Astrocyte of the spinal cord (primary cell): ENCODE data around the gene NES.

Source experiments
- DNase-seq: peaks from one replicate; pipeline ENCODE4 v3.0.0; 2011; ENCODE audit warnings: low read depth, low spot score
- H3K4me3 ChIP-seq: 2 replicates; pipeline ENCODE4 v1.5.1; 2011; ENCODE audit warnings: low read depth, mild to moderate bottlenecking, low read length, moderate library complexity
- in situ Hi-C: cut with HindIII; loops from 2 replicates; pipeline ENCODE4 v1.10.0; 2017; ENCODE audit warnings: low sequenced_read_pairs
- TF ChIP-seq, protein P1 (sequence below): IDR thresholded peaks from 2 replicates; pipeline ENCODE4 v1.5.1; 2012; ENCODE audit warnings: low read depth, mild to moderate bottlenecking, low read length, inconsistent platforms

NES gene

DNA sequence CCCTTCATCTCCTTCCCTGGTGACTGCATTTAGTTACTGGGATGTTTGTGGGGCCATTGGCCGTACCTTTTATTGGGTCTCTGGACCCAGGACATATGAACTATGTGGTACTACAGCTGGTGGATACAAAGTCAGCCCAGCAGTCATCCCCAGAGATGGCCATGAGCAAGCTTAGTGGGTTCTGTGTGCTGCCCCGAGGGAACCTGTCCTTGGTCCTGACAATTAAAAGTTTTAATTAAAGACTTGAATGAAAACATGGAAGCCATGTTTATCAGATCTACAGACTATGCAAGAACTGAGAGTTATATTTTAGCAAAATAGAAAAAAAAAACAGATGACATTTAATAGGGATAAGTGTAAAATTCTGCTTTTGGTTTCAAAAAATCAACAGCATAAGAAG lies 2.8 kb upstream of the NES start:
- in situ Hi-C loops = no loop called here
- TF ChIP-seq, protein P1, sequence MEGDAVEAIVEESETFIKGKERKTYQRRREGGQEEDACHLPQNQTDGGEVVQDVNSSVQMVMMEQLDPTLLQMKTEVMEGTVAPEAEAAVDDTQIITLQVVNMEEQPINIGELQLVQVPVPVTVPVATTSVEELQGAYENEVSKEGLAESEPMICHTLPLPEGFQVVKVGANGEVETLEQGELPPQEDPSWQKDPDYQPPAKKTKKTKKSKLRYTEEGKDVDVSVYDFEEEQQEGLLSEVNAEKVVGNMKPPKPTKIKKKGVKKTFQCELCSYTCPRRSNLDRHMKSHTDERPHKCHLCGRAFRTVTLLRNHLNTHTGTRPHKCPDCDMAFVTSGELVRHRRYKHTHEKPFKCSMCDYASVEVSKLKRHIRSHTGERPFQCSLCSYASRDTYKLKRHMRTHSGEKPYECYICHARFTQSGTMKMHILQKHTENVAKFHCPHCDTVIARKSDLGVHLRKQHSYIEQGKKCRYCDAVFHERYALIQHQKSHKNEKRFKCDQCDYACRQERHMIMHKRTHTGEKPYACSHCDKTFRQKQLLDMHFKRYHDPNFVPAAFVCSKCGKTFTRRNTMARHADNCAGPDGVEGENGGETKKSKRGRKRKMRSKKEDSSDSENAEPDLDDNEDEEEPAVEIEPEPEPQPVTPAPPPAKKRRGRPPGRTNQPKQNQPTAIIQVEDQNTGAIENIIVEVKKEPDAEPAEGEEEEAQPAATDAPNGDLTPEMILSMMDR = no peak
- no peak for DNase-seq
- H3K4me3 ChIP-seq = no peak overlapping the region

DNA sequence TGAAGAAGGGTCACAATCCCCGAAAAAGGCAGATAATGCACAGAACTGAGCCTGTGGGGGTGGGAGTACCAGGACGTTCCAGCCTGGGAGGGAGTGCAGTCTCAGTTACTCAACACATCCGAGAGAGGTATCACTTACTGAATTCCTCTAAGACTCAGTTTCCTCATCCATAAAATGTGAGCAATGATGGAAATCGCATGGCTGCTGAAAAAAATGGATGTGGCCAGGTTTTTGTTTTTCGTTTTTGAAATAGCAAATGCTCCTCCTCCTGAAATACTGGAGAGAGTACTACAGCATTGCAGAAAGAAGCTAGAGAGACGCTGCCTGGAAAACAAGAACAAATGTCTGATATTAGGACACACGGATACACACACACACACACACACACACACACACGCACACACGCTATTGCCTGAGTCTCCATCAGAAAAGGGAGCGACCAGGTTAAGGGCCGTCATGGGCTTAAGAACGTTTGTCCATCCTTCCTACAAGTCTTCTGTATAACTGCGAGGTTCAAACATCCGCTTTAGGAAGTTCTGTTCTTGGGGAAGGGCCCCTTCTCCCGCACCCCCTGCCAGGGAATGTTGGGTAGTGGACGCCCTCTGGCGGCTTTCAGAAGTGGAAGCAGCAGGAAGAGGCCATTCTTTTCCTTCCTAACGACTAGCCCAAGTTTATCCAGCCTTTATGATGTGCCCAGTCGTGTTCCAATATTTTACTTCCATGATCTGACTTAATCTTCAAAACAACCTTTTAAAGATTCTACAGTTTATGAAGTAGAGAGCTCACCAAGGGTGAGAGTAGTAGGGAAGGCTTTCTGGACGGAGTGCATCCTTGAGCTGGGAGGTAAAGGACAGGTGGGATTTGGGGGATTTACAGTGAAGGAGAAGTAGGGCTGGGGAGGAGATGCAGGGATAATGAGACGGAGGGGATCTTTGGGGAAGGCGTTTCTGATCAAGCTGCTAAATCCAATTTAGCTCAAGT lies 699 bp upstream of the NES start:
- in situ Hi-C loops = no loop called here
- H3K4me3 ChIP-seq = peak overlapping the region; percentile 48
- TF ChIP-seq, protein P1 = peak; percentile 89
- peak; percentile 90 for DNase-seq

DNA sequence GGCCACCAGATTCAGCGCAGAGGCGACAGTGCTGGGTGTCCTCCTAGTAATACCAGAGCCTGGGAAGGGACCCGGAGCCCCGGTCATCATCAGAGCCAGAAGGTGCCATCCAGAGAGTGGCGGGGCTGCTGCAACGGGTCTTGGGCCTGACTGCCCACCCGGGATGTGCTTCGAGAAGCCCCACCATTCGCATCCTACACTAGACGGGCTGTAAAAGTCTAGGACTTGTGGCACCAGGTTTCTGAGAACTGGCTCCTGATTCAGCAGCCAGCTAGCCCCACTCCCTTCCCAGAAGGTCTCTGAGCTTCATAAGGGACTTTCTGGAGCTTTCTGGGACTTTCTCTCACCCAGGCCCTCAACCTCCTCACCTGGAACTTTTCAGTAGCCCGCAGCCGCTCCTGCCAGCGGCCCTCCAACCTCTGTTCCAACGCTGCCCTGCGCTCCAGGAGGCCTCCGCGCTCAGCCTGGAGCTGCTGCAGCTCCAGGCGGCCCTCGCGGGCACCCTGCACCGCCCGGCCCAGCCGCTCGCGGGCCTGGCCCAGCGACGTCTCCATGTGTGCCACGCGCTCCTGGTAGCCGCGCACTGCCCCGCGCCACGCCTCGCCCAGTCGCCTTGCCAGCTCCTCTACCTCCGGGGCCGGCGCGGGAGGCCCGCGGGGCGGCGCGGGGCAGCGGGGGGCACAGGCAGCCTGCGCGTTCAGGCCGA lies 940 bp downstream of the NES start:
- in situ Hi-C loops = no loop called here
- TF ChIP-seq, protein P1 = no peak
- no peak for DNase-seq
- H3K4me3 ChIP-seq = peak overlapping the region; percentile 48

DNA sequence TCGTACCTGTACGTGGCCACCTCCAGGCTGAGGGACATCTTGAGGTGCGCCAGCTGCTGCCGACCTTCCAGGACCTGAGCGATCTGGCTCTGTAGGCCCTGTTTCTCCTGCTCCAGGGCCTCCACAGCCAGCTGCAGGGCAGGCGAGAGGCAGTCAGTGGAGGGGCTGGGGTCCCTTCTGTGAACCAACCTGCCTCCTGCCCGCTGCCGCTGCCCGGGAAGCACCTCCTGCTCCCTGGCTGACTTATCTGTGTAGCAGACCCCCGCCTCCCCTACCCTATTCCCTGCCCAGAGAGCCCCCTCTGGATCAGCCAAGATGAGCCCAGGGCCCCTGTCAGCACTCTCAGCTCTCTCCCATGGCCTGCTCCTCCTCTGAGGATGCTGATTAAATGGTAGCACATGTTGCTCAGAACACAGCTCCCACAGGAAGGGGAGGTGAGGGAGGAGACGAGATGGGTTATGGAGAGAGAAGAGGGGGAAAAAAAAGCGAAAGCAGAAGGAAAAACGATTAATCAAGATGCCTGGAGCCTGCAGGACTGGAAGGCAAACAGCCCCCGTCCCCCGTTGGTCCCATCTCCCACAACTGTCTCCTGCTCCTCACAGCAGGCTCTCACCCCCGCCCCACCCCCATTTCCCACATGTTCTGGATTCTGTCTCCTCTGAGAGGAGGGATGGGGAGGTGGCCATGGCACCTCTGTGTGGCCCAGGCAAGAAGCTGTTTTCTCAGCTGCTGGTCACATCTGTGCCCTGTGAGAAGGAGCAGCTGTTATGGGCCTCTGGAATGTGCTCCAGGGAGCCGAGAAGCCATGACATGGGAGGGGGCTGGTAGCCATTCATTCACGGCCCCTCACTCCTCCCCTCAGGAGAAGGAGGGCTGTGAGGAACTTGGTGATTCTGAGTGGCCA lies 1.7 kb downstream of the NES start:
- H3K4me3 ChIP-seq = peak overlapping the region; percentile 48
- in situ Hi-C loops = no loop called here
- peak; percentile 40 for DNase-seq
- TF ChIP-seq, protein P1 = no peak

DNA sequence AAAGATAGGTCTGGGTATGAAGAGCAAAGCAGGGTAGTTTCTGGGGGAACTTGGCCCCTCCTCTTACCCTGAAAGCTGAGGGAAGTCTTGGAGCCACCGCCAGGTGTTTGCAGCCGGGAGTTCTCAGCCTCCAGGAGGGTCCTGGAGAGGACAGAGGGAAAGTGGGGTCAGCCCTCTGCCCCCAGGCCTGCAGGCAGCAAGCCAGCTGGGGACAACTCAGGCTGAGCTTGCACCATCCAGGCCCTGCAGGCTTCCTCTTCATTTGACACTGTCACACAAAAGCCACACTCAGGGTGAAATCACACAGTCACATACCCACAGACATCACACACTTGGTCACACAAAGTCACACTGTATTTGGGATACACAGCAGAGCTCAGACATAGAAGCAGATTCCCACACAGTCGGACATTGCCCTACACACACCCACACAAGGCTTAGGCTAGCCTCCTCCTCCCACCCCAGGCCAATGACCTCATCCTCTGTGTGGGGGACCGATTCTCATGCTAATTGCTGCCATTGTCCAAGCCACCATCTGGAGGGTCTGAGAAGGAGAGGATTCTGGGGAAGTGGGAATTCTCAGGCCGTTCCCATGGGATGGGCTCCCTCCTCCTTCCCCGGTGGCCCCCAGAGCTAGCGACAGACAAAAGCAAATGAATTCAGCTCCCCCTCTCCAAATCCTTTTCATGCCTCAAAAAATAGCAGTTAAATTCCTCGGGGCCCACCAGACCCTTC lies 3.7 kb downstream of the NES start:
- TF ChIP-seq, protein P1 = no peak
- no peak for DNase-seq
- no peak overlapping the region for H3K4me3 ChIP-seq
- in situ Hi-C loops = no loop called here
